H1 (cell line): Measurements from ENCODE around the gene MAGI3. TPM values are rescaled to one million over a fixed set of nuclear protein-coding genes. Genes with fewer than 3 reads are reported as not detected.

Source experiments
- CTCF ChIA-PET: fragments of 300-600 bp; sonication (Branson Sonifier 250); formaldehyde crosslinking; loops from one replicate; lab custom pipeline; 2021; ENCODE audit not compliant: partially characterized antibody; lab: Charles Lee
- POLR2A ChIA-PET: fragments of 300-600 bp; sonication (Branson Sonifier 250); formaldehyde crosslinking; loops from one replicate; lab custom pipeline; 2021; ENCODE audit warnings: inconsistent platforms; ENCODE audit not compliant: partially characterized antibody; lab: Charles Lee
- DNase-seq, 2 experiments: peaks; one replicate each; pipeline versions ENCODE4 v3.0.0 to v3.0.0-alpha.2; 2010 to 2022; ENCODE audit warnings: low spot score in 2 of 2, low read depth in 1 of 2, mixed read lengths in 1 of 2
- FAIRE-seq: peaks from 2 replicates; lab custom pipeline; 2011; peaks lifted over from hg19 to GRCh38; lab: Jason Lieb, UNC
- H2AFZ ChIP-seq: 2 replicates; pipeline ENCODE4 v1.8.1; 2012; ENCODE audit warnings: low read length, inconsistent platforms
- H2AK5ac ChIP-seq: 2 replicates; pipeline ENCODE4 v1.6.1; 2013; ENCODE audit warnings: low read depth, low read length
- H2BK120ac ChIP-seq: replicated peaks from 2 replicates; pipeline ENCODE3; 2013; ENCODE audit warnings: low read depth, low read length, inconsistent platforms
- H2BK12ac ChIP-seq: 2 replicates; pipeline ENCODE4 v1.6.1; 2013; ENCODE audit warnings: low read depth, low read length
- H2BK15ac ChIP-seq: 2 replicates; pipeline ENCODE4 v1.6.1; 2013; ENCODE audit warnings: low read length
- H2BK20ac ChIP-seq: 2 replicates; pipeline ENCODE4 v1.6.1; 2013; ENCODE audit warnings: low read length
- H2BK5ac ChIP-seq: 2 replicates; pipeline ENCODE4 v1.6.1; 2013; ENCODE audit warnings: low read depth, low read length
- H3K14ac ChIP-seq: 2 replicates; pipeline ENCODE4 v1.6.1; 2013; ENCODE audit warnings: inconsistent platforms; ENCODE audit not compliant: insufficient read length
- H3K18ac ChIP-seq: 2 replicates; pipeline ENCODE4 v1.6.1; 2013; ENCODE audit warnings: low read length; ENCODE audit errors: extremely low read depth
- H3K23ac ChIP-seq: 2 replicates; pipeline ENCODE4 v1.6.1; 2013; ENCODE audit warnings: inconsistent platforms; ENCODE audit not compliant: insufficient read length
- H3K23me2 ChIP-seq: 2 replicates; pipeline ENCODE4 v1.6.1; 2013; ENCODE audit warnings: low read depth, low read length
- H3K27ac ChIP-seq: 2 replicates; pipeline ENCODE4 v1.6.1; 2011; ENCODE audit warnings: low read depth, low read length, inconsistent platforms
- H3K27me3 ChIP-seq, 4 experiments: replicated peaks in 1 of 4; 1 replicate in 1 of 4; 2 replicates in 3 of 4; pipeline versions ENCODE4 v1.6.1 to v1.8.1; 2011 to 2013; ENCODE audit warnings: low read length in 3 of 4, mild to moderate bottlenecking in 3 of 4, inconsistent platforms in 2 of 4, mixed read lengths in 2 of 4, moderate library complexity in 1 of 4; ENCODE audit not compliant: control insufficient read depth in 3 of 4, insufficient read depth in 3 of 4; ENCODE audit errors: extremely low read depth in 1 of 4
- H3K36me3 ChIP-seq, 4 experiments: 2 replicates each; pipeline versions ENCODE4 v1.6.1 to v1.8.1; 2011 to 2013; ENCODE audit warnings: mild to moderate bottlenecking in 4 of 4, low read length in 3 of 4, moderate library complexity in 2 of 4, control low read depth in 1 of 4, inconsistent platforms in 1 of 4; ENCODE audit not compliant: insufficient read depth in 4 of 4, control insufficient read depth in 2 of 4
- H3K4ac ChIP-seq: replicated peaks from 2 replicates; pipeline ENCODE3; 2013; ENCODE audit warnings: low read length, low read depth, mixed read lengths, inconsistent platforms; ENCODE audit not compliant: insufficient read length
- H3K4me1 ChIP-seq, 4 experiments: replicated peaks in 1 of 4; 1 replicate in 1 of 4; 2 replicates in 3 of 4; pipeline versions ENCODE4 v1.6.1 to v1.8.1; 2011 to 2013; ENCODE audit warnings: low read length in 3 of 4, inconsistent platforms in 2 of 4, mixed read lengths in 1 of 4; ENCODE audit not compliant: insufficient read depth in 4 of 4, control insufficient read depth in 3 of 4
- H3K4me2 ChIP-seq, 2 experiments: 2 replicates each; pipeline versions ENCODE4 v1.6.1 to v1.8.1; 2011 to 2013; ENCODE audit warnings: low read depth in 2 of 2, low read length in 2 of 2, control low read depth in 1 of 2, inconsistent platforms in 1 of 2, mild to moderate bottlenecking in 1 of 2; ENCODE audit not compliant: insufficient read depth in 1 of 2
- H3K4me3 ChIP-seq, 4 experiments: fragments of 200-600, 300-600 bp in 1 of 4; sonication (generic), shearing (Covaris generic), sonication (Bioruptor Twin) in 1 of 4; 2 replicates each; pipeline versions ENCODE4 v1.5.1 to v1.8.1; 2011 to 2016; ENCODE audit warnings: low read length in 4 of 4, low read depth in 3 of 4, control low read depth in 2 of 4, inconsistent platforms in 2 of 4, mild to moderate bottlenecking in 2 of 4, mixed read lengths in 1 of 4, moderate library complexity in 1 of 4; ENCODE audit not compliant: insufficient read depth in 2 of 4; ENCODE audit errors: extremely low read depth in 1 of 4
- H3K56ac ChIP-seq: replicated peaks from 2 replicates; pipeline ENCODE3; 2013; ENCODE audit warnings: low read depth, mild to moderate bottlenecking, mixed read lengths, low read length, inconsistent platforms; ENCODE audit not compliant: insufficient read length
- H3K79me1 ChIP-seq: 2 replicates; pipeline ENCODE4 v1.6.1; 2013; ENCODE audit warnings: low read depth, low read length, control low read depth
- H3K79me2 ChIP-seq, 2 experiments: 2 replicates each; pipeline versions ENCODE4 v1.6.1 to v1.8.1; 2012 to 2013; ENCODE audit warnings: low read length in 2 of 2, mild to moderate bottlenecking in 2 of 2, inconsistent platforms in 1 of 2; ENCODE audit not compliant: insufficient read depth in 2 of 2, control insufficient read depth in 1 of 2
- H3K9ac ChIP-seq, 4 experiments: replicated peaks in 1 of 4; 1 replicate in 1 of 4; 2 replicates in 3 of 4; pipeline versions ENCODE4 v1.6.1 to v1.8.1; 2011 to 2013; ENCODE audit warnings: low read depth in 3 of 4, low read length in 3 of 4, control low read depth in 2 of 4, mild to moderate bottlenecking in 2 of 4, moderate library complexity in 2 of 4, inconsistent platforms in 1 of 4; ENCODE audit errors: extremely low read depth in 1 of 4
- H3K9me3 ChIP-seq, 2 experiments: 2 replicates each; pipeline versions ENCODE4 v1.6.1 to v1.8.1; 2012 to 2013; ENCODE audit warnings: mild to moderate bottlenecking in 2 of 2, moderate library complexity in 2 of 2, control low read depth in 1 of 2, inconsistent platforms in 1 of 2, low read depth in 1 of 2, low read length in 1 of 2, mixed read lengths in 1 of 2; ENCODE audit not compliant: insufficient read depth in 2 of 2
- H4K20me1 ChIP-seq, 2 experiments: replicated peaks in 1 of 2; 2 replicates each; pipeline versions ENCODE3 to v1.8.1; 2011 to 2013; ENCODE audit warnings: inconsistent platforms in 2 of 2, low read length in 2 of 2, mild to moderate bottlenecking in 1 of 2; ENCODE audit not compliant: insufficient read depth in 2 of 2, control insufficient read depth in 1 of 2
- H4K5ac ChIP-seq: 2 replicates; pipeline ENCODE4 v1.6.1; 2013; ENCODE audit warnings: low read length, low read depth, mixed read lengths, inconsistent platforms; ENCODE audit not compliant: insufficient read length
- H4K8ac ChIP-seq: 2 replicates; pipeline ENCODE4 v1.8.0; 2013; ENCODE audit warnings: mild to moderate bottlenecking, moderate library complexity, low read length, inconsistent platforms; ENCODE audit not compliant: insufficient read depth; ENCODE audit errors: extremely low read depth
- H4K91ac ChIP-seq: replicated peaks from 2 replicates; pipeline ENCODE3; 2013; ENCODE audit warnings: low read length, mixed read lengths, inconsistent platforms; ENCODE audit not compliant: insufficient read length
- BRCA1 ChIP-seq: IDR thresholded peaks from 2 replicates; pipeline ENCODE4 v1.6.1; 2012; ENCODE audit warnings: low read depth, low read length, improper control_type of control experiment
- CEBPB ChIP-seq: IDR thresholded peaks from 2 replicates; pipeline ENCODE4 v1.6.1; 2012; ENCODE audit warnings: low read depth, low read length
- CTBP2 ChIP-seq: IDR thresholded peaks from 2 replicates; pipeline ENCODE4 v1.7.0; 2011; ENCODE audit warnings: borderline replicate concordance, mild to moderate bottlenecking, moderate library complexity, mixed read lengths, low read length; ENCODE audit not compliant: insufficient read depth, insufficient read length
- JUND ChIP-seq: IDR thresholded peaks from 2 replicates; pipeline ENCODE4 v1.6.1; 2011; ENCODE audit warnings: mild to moderate bottlenecking, improper control_type of control experiment, low read length
- KDM1A ChIP-seq: fragments of 200-600, 300-600 bp; sonication (generic); IDR thresholded peaks from 2 replicates; pipeline ENCODE4 v1.7.1; 2016; ENCODE audit warnings: mild to moderate bottlenecking, low read length, borderline replicate concordance
- RAD21 ChIP-seq, 2 experiments: IDR thresholded peaks in 1 of 2; conservative IDR thresholded peaks in 1 of 2; 2 replicates each; pipeline ENCODE4 v1.6.1; 2011; ENCODE audit warnings: low read depth in 2 of 2, low read length in 2 of 2, improper control_type of control experiment in 1 of 2, inconsistent platforms in 1 of 2, mild to moderate bottlenecking in 1 of 2, moderate library complexity in 1 of 2
- RNF2 ChIP-seq: fragments of 200-900, 300-1000 bp; sonication (generic); IDR thresholded peaks from 2 replicates; pipeline ENCODE4 v1.7.1; 2016; ENCODE audit warnings: borderline replicate concordance, low read depth, mild to moderate bottlenecking, antibody characterized with exemption, low read length; ENCODE audit not compliant: poor library complexity, severe bottlenecking; ENCODE audit errors: missing control alignments
- SAP30 ChIP-seq: fragments of 300-600 bp; sonication (generic); IDR thresholded peaks from 2 replicates; pipeline ENCODE4 v1.7.1; 2012; ENCODE audit warnings: low read length, moderate library complexity, mild to moderate bottlenecking, inconsistent platforms; ENCODE audit not compliant: insufficient read depth, insufficient replicate concordance
- SIX5 ChIP-seq: IDR thresholded peaks from 2 replicates; pipeline ENCODE4 v1.6.1; 2011; ENCODE audit warnings: mild to moderate bottlenecking, low read depth, low read length
- SRF ChIP-seq: IDR thresholded peaks from 2 replicates; pipeline ENCODE4 v1.6.1; 2011; ENCODE audit warnings: mild to moderate bottlenecking, low read depth, low read length, moderate library complexity
- SUZ12 ChIP-seq: fragments of 200-600 bp; sonication (generic); IDR thresholded peaks from 2 replicates; pipeline ENCODE4 v1.6.1; 2012; ENCODE audit warnings: mild to moderate bottlenecking, inconsistent platforms, low read length, moderate library complexity, mixed read lengths
- TEAD4 ChIP-seq: IDR thresholded peaks from 2 replicates; pipeline ENCODE4 v1.6.1; 2012; ENCODE audit warnings: low read depth, low read length, inconsistent platforms, mixed read lengths
- WGBS, 2 experiments: shearing (Covaris generic) in 1 of 2; methylation state at CpG; one replicate each; pipeline versions ENCODE4 v1.1.6 to v1.1.7; 2013 to 2015; ENCODE audit warnings: low lambda C conversion rate in 2 of 2, mixed read lengths in 2 of 2, inconsistent platforms in 1 of 2, low coverage in 1 of 2, missing lambda C conversion rate in 1 of 2; ENCODE audit not compliant: insufficient replicate concordance in 2 of 2, insufficient coverage in 1 of 2, insufficient read length in 1 of 2; ENCODE audit errors: extremely low coverage in 1 of 2, missing lambda C conversion rate in 1 of 2; 5-methylcytosine and 5-hydroxymethylcytosine counted together
- polyA plus RNA-seq, 7 experiments: library from polyadenylated mRNA; depleted of rRNA in 3 of 7; stranded (reverse) in 5 of 7; unstranded in 2 of 7; fragments of >200 nt in 5 of 7; fragments of 200-250 nt in 2 of 7; gene quantifications; 1 replicate in 5 of 7; 2 replicates in 1 of 7; 4 replicates in 1 of 7; pipeline versions ENCODE4 v1.2.1 to v1.2.3, GENCODE V29; 2011 to 2013; ENCODE audit warnings: missing spikeins in 2 of 7, mixed read lengths in 2 of 7
- total RNA-seq: library from RNA; stranded (reverse); fragmentation: NEBNext Ultra II Directional; extraction: Animal tissue kit (Norgen Biotek cat#: 25700); gene quantifications from 2 replicates; pipeline ENCODE4 v1.2.1, GENCODE V29; 2021
- TF ChIP-seq, protein P1 (sequence below): IDR thresholded peaks from 2 replicates; pipeline ENCODE4 v1.6.1; 2011; ENCODE audit warnings: low read length, improper control_type of control experiment

MAGI3 gene
- total and polyA plus RNA-seq, 2 of the 8 experiments (the other 6 are each of a cell fraction or from before 2014, with no cell fraction given), result 2.3 to 7.8 TPM

DNA sequence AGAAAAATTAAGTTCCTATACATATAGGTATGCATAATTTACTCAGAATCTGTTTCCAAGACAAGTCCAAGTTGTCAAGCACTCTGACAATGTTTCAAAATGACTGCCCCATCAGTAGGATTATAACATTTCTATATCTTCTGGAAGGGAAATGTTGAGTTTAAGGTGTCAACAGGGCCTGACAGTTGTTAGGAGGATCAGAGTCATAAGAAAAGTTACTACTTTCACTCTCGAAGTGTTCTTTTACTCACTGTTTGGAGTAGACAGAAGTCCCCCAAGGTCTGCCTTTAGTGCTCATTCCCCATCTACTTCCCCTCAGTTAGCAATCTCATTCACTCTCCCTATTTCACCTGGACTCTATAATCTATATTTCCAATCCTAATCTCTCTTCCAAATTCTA lies 20.6 kb upstream of the MAGI3 start:
- no peaks in the 10 kb centered on the region for H3K27me3 ChIP-seq
- H3K4ac ChIP-seq, result no peak overlapping the region
- POLR2A ChIA-PET, result no interaction called here
- H2AFZ ChIP-seq, result no peak overlapping the region
- no peak overlapping the region for H2BK12ac ChIP-seq
- no peak overlapping the region for H3K23ac ChIP-seq
- no peak overlapping the region for H3K4me3 ChIP-seq
- no peak overlapping the region for H3K9ac ChIP-seq
- H4K91ac ChIP-seq, result no peak overlapping the region
- no peak overlapping the region for H2BK20ac ChIP-seq
- no peak for DNase-seq
- H3K4me1 ChIP-seq, result no peaks in the 10 kb centered on the region
- H2AK5ac ChIP-seq, result no peak overlapping the region
- WGBS, 2 experiments, result 86% methylated on average over 1 of the region's 1 CpG; no CpG with 5 or more reads in 1 of the 2 experiments
- no peaks in the 10 kb centered on the region for H3K79me2 ChIP-seq
- H4K20me1 ChIP-seq, result no peaks in the 10 kb centered on the region
- H2BK15ac ChIP-seq, result no peak overlapping the region
- H3K18ac ChIP-seq, result no peak overlapping the region
- H3K4me2 ChIP-seq, result no peak overlapping the region
- CTCF ChIA-PET, result no interaction called here
- no peaks in the 10 kb centered on the region for H3K79me1 ChIP-seq
- no peaks in the 10 kb centered on the region for H3K36me3 ChIP-seq
- H3K27ac ChIP-seq, result no peak overlapping the region
- no peaks in the 10 kb centered on the region for H3K23me2 ChIP-seq
- H2BK120ac ChIP-seq, result no peak overlapping the region
- no peaks in the 10 kb centered on the region for H3K9me3 ChIP-seq
- FAIRE-seq, result no peak
- no peak overlapping the region for H3K56ac ChIP-seq
- H4K5ac ChIP-seq, result no peak overlapping the region
- no peak overlapping the region for H3K14ac ChIP-seq
- H4K8ac ChIP-seq, result no peak overlapping the region
- H2BK5ac ChIP-seq, result no peak overlapping the region
- TF ChIP-seq BRCA1, result no peak
- TF ChIP-seq SIX5, result no peak
- TF ChIP-seq CEBPB, result no peak
- TF ChIP-seq RAD21 (IDR thresholded peaks at IDR 0.05 in 1 of 2, conservative IDR thresholded peaks at IDR 0.05 in 1 of 2; ENCODE audit: low read depth in 2 of 2, low read length in 2 of 2), result no peak
- no peak for TF ChIP-seq SAP30
- no peak for TF ChIP-seq CTBP2
- TF ChIP-seq KDM1A, result no peak
- TF ChIP-seq JUND, result no peak
- no peak for TF ChIP-seq TEAD4
- TF ChIP-seq RNF2, result no peak
- TF ChIP-seq SUZ12, result no peak
- no peak for TF ChIP-seq SRF
- TF ChIP-seq, protein P1, sequence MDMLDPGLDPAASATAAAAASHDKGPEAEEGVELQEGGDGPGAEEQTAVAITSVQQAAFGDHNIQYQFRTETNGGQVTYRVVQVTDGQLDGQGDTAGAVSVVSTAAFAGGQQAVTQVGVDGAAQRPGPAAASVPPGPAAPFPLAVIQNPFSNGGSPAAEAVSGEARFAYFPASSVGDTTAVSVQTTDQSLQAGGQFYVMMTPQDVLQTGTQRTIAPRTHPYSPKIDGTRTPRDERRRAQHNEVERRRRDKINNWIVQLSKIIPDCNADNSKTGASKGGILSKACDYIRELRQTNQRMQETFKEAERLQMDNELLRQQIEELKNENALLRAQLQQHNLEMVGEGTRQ, result no peak
